Embryonic facial prominence (tissue), 1 donor: ENCODE data around the gene TMEM207.

Experiments
- DNase-seq: peaks from one replicate; pipeline ENCODE4 v3.0.0-alpha.2; 2016; ENCODE audit errors: extremely low spot score

The TMEM207 gene

GRCh38 chr3:190444006-190444405, 5.7 kb downstream of the TMEM207 start:
- no peak for DNase-seq

GRCh38 chr3:190443257-190443656, 6.4 kb downstream of the TMEM207 start:
- no peak for DNase-seq

- no peak for DNase-seq
These were observed 7.5 kb downstream of the TMEM207 start for GRCh38 chr3:190442240-190442639.

- no peak for DNase-seq
These were observed 13.4 kb downstream of the TMEM207 start for GRCh38 chr3:190436331-190436730.

GRCh38 chr3:190435618-190436017, 14.1 kb downstream of the TMEM207 start:
- no peak for DNase-seq

- no peak for DNase-seq
These were observed 16.1 kb downstream of the TMEM207 start for GRCh38 chr3:190433626-190434025.

GRCh38 chr3:190432216-190432615, 17.5 kb downstream of the TMEM207 start:
- DNase-seq = no peak

GRCh38 chr3:190430906-190431305, 18.8 kb downstream of the TMEM207 start:
- DNase-seq = no peak

- no peak for DNase-seq
These were observed 20.0 kb downstream of the TMEM207 start for GRCh38 chr3:190429681-190430080.

- DNase-seq = no peak
These were observed 22.7 kb downstream of the TMEM207 start for GRCh38 chr3:190426806-190427507.

- no peak for DNase-seq
These were observed 23.9 kb downstream of the TMEM207 start for GRCh38 chr3:190425833-190426232.

GRCh38 chr3:190424478-190425439, 24.9 kb downstream of the TMEM207 start:
- no peak for DNase-seq

- DNase-seq = no peak
These were observed 25.6 kb downstream of the TMEM207 start for GRCh38 chr3:190424108-190424477.

GRCh38 chr3:190414297-190414696, 35.4 kb downstream of the TMEM207 start:
- no peak for DNase-seq

- no peak for DNase-seq
These were observed 45.0 kb downstream of the TMEM207 start for GRCh38 chr3:190404715-190405114.

- DNase-seq = no peak
These were observed 47.7 kb downstream of the TMEM207 start for GRCh38 chr3:190401963-190402362.

GRCh38 chr3:190399677-190400076, 50.0 kb downstream of the TMEM207 start:
- no peak for DNase-seq

GRCh38 chr3:190397889-190398288, 51.8 kb downstream of the TMEM207 start:
- DNase-seq = no peak

- no peak for DNase-seq
These were observed 53.7 kb downstream of the TMEM207 start for GRCh38 chr3:190396001-190396400.

GRCh38 chr3:190388703-190389102, 61.0 kb downstream of the TMEM207 start:
- no peak for DNase-seq

GRCh38 chr3:190387578-190388213, 62.0 kb downstream of the TMEM207 start, which contains the start of gene CLDN16:
TSS of gene CLDN16 (plus strand) at chr3:190388163. CDS start at chr3:190388330, 167 bp downstream.
- DNase-seq = no peak
